Testis (tissue), 3 donors: ENCODE data around the gene MRPL55. TPM values are rescaled to one million over a fixed set of nuclear protein-coding genes. Genes with fewer than 3 reads are reported as not detected.

Experiments used
- DNase-seq: peaks from one replicate; pipeline ENCODE4 v3.0.0-alpha.2; 2019
- H3K27ac ChIP-seq, 2 donors: fragments of 200-600 bp; sonication (generic); one replicate each; pipeline ENCODE4 v1.5.1; 2019
- H3K27me3 ChIP-seq: fragments of 200-600 bp; sonication (generic); one replicate; pipeline ENCODE4 v1.5.1; 2019
- H3K36me3 ChIP-seq: fragments of 200-600 bp; sonication (generic); one replicate; pipeline ENCODE4 v1.5.1; 2017; ENCODE audit warnings: low read depth; ENCODE audit errors: missing control alignments
- H3K4me1 ChIP-seq: fragments of 200-600 bp; sonication (generic); one replicate; pipeline ENCODE4 v1.5.1; 2019
- H3K4me3 ChIP-seq, 2 donors: fragments of 200-600 bp; sonication (generic); one replicate each; pipeline ENCODE4 v1.5.1; 2017 to 2019
- H3K9me3 ChIP-seq: fragments of 200-600 bp; sonication (generic); one replicate; pipeline ENCODE4 v1.5.1; 2017
- CTCF ChIP-seq, 3 experiments: fragments of 450-650 bp in 2 of 3; fragments of 200-600 bp in 1 of 3; sonication (generic) in 1 of 3; IDR thresholded peaks; one replicate each; pipeline ENCODE4 v1.5.1; 2016 to 2019; ENCODE audit warnings: antibody characterized with exemption in 3 of 3, mild to moderate bottlenecking in 2 of 3, moderate library complexity in 1 of 3
- POLR2A ChIP-seq: fragments of 450-650 bp; IDR thresholded peaks from one replicate; pipeline ENCODE4 v1.6.1; 2017; ENCODE audit warnings: antibody characterized with exemption, mild to moderate bottlenecking, moderate library complexity
- WGBS, 2 donors: methylation state at CpG; one replicate each; pipeline ENCODE4 v1.1.5; 2018; 5-methylcytosine and 5-hydroxymethylcytosine counted together
- intact Hi-C: fragments of 100-400 bp; cut with DNase I; formaldehyde crosslinking; loops from one replicate; pipeline ENCODE4 v1.15.1; 2023; ENCODE audit warnings: low total_unique reads
- polyA plus RNA-seq: library from polyadenylated mRNA; stranded (reverse); fragments of 350-450 nt; fragmentation: Illumina TruSeq; extraction: RNeasy Lipid Tissue Mini Kit (QIAGEN cat#74804); gene quantifications from one replicate; pipeline ENCODE4 v1.2.3, GENCODE V29; 2014; ENCODE audit warnings: low read depth, low replicate concordance; ENCODE audit not compliant: insufficient read depth
- total RNA-seq, 2 donors: library from RNA; depleted of rRNA; stranded (reverse); fragments of >200 nt; gene quantifications; one replicate each; pipeline ENCODE4 v1.2.3, GENCODE V29; 2016

The MRPL55 gene
- total and polyA plus RNA-seq, 3 donors from 2014 or later, result 63.1 to 121 (median 102) TPM

GRCh38 chr1:228093050-228093906 lies 15.8 kb downstream of the MRPL55 start:
- Histone ChIP-seq H3K4me1 (peaks cover 24% of the 10 kb centered on the region), H3K27me3 (no peaks in the 10 kb centered on the region), H3K4me3 (no peak overlapping the region), H3K36me3 (no peaks in the 10 kb centered on the region), H3K27ac (no peak overlapping the region), H3K9me3 (no peaks in the 10 kb centered on the region)
- WGBS, 2 donors, result 93 to 96% methylated on average over 20 of the region's 20 CpGs
- no peak for TF ChIP-seq POLR2A
- TF ChIP-seq CTCF (IDR thresholded peaks at IDR 0.05), result no peak
- DNase-seq, result no peak
- intact Hi-C loops, result no loop called here

GRCh38 chr1:228092342-228093049 lies 16.6 kb downstream of the MRPL55 start:
- H3K4me3 ChIP-seq, result no peak overlapping the region
- no peak for TF ChIP-seq POLR2A
- TF ChIP-seq CTCF (IDR thresholded peaks at IDR 0.05), result no peak
- 82 to 87% methylated on average over 11 of the region's 11 CpGs for WGBS, 2 donors
- no peaks in the 10 kb centered on the region for H3K27me3 ChIP-seq
- peak; percentile 6 for DNase-seq
- no peaks in the 10 kb centered on the region for H3K9me3 ChIP-seq
- intact Hi-C loops, result no loop called here
- H3K27ac ChIP-seq, result no peak overlapping the region
- H3K4me1 ChIP-seq, result peaks cover 32% of the 10 kb centered on the region
- no peaks in the 10 kb centered on the region for H3K36me3 ChIP-seq

GRCh38 chr1:228091084-228091483 lies 18.0 kb downstream of the MRPL55 start:
- no peak for TF ChIP-seq POLR2A
- TF ChIP-seq CTCF (IDR thresholded peaks at IDR 0.05), result no peak
- H3K4me3 ChIP-seq, result no peak overlapping the region
- no peaks in the 10 kb centered on the region for H3K9me3 ChIP-seq
- no peaks in the 10 kb centered on the region for H3K27me3 ChIP-seq
- H3K4me1 ChIP-seq, result peaks cover 41% of the 10 kb centered on the region
- H3K27ac ChIP-seq, result no peak overlapping the region
- DNase-seq, result no peak
- 61 to 65% methylated on average over 4 of the region's 4 CpGs for WGBS, 2 donors
- H3K36me3 ChIP-seq, result no peaks in the 10 kb centered on the region
- intact Hi-C loops, result no loop called here

GRCh38 chr1:228090613-228091081 lies 18.5 kb downstream of the MRPL55 start:
- Histone ChIP-seq H3K4me3 (no peak overlapping the region), H3K9me3 (no peaks in the 10 kb centered on the region), H3K36me3 (no peaks in the 10 kb centered on the region), H3K4me1 (peaks cover 46% of the 10 kb centered on the region), H3K27me3 (no peaks in the 10 kb centered on the region), H3K27ac (no peak overlapping the region)
- 20 to 39% methylated on average over 1 to 2 of the region's 2 CpGs for WGBS, 2 donors
- DNase-seq, result no peak
- intact Hi-C loops, result no loop called here
- TF ChIP-seq POLR2A (no peak), CTCF (IDR thresholded peaks at IDR 0.05) (no peak)
